SK-N-MC (cell line): Measurements from ENCODE around the gene BUB1B.

Experiments
- EZH2 ChIP-seq: fragments of 200-600 bp; sonication (generic); IDR thresholded peaks from one replicate; pipeline ENCODE4 v1.6.1; 2017; ENCODE audit warnings: antibody characterized with exemption
- FOXP2 ChIP-seq: optimal IDR thresholded peaks from 2 replicates; pipeline ENCODE3; 2011; ENCODE audit warnings: mild to moderate bottlenecking, moderate library complexity; ENCODE audit not compliant: insufficient read depth; ENCODE audit errors: extremely low read length, control extremely low read depth
- POLR2AphosphoS5 ChIP-seq: IDR thresholded peaks from 2 replicates; pipeline ENCODE4 v1.6.1; 2012; ENCODE audit warnings: mild to moderate bottlenecking, low read depth, low read length, borderline replicate concordance

GRCh38 chr15:40130799-40131502, 29.9 kb upstream of the BUB1B start:
- TF ChIP-seq POLR2AphosphoS5 (no peak), EZH2 (no peak), FOXP2 (no peak)
